ENCODE data around the gene SYNM. TPM values are rescaled to one million over a fixed set of nuclear protein-coding genes. Genes with fewer than 3 reads are reported as not detected.

The SYNM gene
- total and polyA plus RNA-seq, 8 donors: 4.0 to 469 (median 146) TPM

- H3K27ac ChIP-seq: peak overlapping the region in 3 of 5 donors; percentile 81 to 91 (median 86)
- H3K4me1 ChIP-seq: peaks cover 0 to 28% (median 16%) of the 10 kb centered on the region in 4 donors
- WGBS, 5 donors: 83 to 90% (median 87%) methylated on average over 23 of the region's 23 CpGs
- peaks cover 0 to 70% (median 42%) of the 10 kb centered on the region in 4 donors for H3K36me3 ChIP-seq
- H3K4me3 ChIP-seq: no peak overlapping the region
- no peak for DNase-seq
- no peaks in the 10 kb centered on the region for H3K9me3 ChIP-seq
- H3K27me3 ChIP-seq: no peaks in the 10 kb centered on the region
- intact Hi-C loops (cut with DNase I; ENCODE audit: low total_unique reads): no loop called here
- TF ChIP-seq POLR2A (IDR thresholded peaks at IDR 0.05) (no peak), EP300 (IDR thresholded peaks at IDR 0.05) (no peak), CTCF (IDR thresholded peaks at IDR 0.05) (no peak), POLR2AphosphoS5 (IDR thresholded peaks at IDR 0.05) (no peak)
Observed at GRCh38 chr15:99165956-99166689, 61.2 kb downstream of the SYNM start.

- Histone ChIP-seq H3K9me3 (no peaks in the 10 kb centered on the region), H3K27ac (peak overlapping the region in 4 of 5 donors; percentile 78 to 91 (median 84)), H3K4me3 (no peak overlapping the region), H3K36me3 (peaks cover 0 to 73% (median 43%) of the 10 kb centered on the region in 4 donors), H3K27me3 (no peaks in the 10 kb centered on the region), H3K4me1 (peaks cover 0 to 28% (median 17%) of the 10 kb centered on the region in 4 donors)
- DNase-seq: no peak
- 73 to 82% (median 77%) methylated on average over 5 of the region's 5 CpGs for WGBS, 5 donors
- TF ChIP-seq POLR2A (IDR thresholded peaks at IDR 0.05): no peak
- no peak for TF ChIP-seq EP300 (IDR thresholded peaks at IDR 0.05)
- no peak for TF ChIP-seq CTCF (IDR thresholded peaks at IDR 0.05)
- TF ChIP-seq POLR2AphosphoS5 (IDR thresholded peaks at IDR 0.05): no peak
- intact Hi-C loops (cut with DNase I; ENCODE audit: low total_unique reads): no loop called here
Observed at GRCh38 chr15:99167201-99167600, 62.3 kb downstream of the SYNM start.

GRCh38 chr15:99167640-99168039, 62.8 kb downstream of the SYNM start:
- Histone ChIP-seq H3K4me3 (no peak overlapping the region), H3K27me3 (no peaks in the 10 kb centered on the region), H3K36me3 (peaks cover 0 to 73% (median 45%) of the 10 kb centered on the region in 4 donors), H3K4me1 (peaks cover 0 to 28% (median 17%) of the 10 kb centered on the region in 4 donors), H3K9me3 (no peaks in the 10 kb centered on the region), H3K27ac (peak overlapping the region in 4 of 5 donors; percentile 78 to 91 (median 84))
- no peak for DNase-seq
- WGBS, 5 donors: 77 to 91% (median 89%) methylated on average over 6 of the region's 6 CpGs
- intact Hi-C loops (cut with DNase I; ENCODE audit: low total_unique reads): no loop called here
- TF ChIP-seq POLR2AphosphoS5 (IDR thresholded peaks at IDR 0.05) (no peak), EP300 (IDR thresholded peaks at IDR 0.05) (no peak), POLR2A (IDR thresholded peaks at IDR 0.05) (no peak)

GRCh38 chr15:99168601-99169580, 64.0 kb downstream of the SYNM start:
- DNase-seq: no peak
- intact Hi-C loops (cut with DNase I; ENCODE audit: low total_unique reads): no loop called here
- Histone ChIP-seq H3K4me3 (no peak overlapping the region), H3K9me3 (no peaks in the 10 kb centered on the region), H3K4me1 (peaks cover 0 to 29% (median 17%) of the 10 kb centered on the region in 4 donors), H3K36me3 (peaks cover 0 to 76% (median 55%) of the 10 kb centered on the region in 4 donors), H3K27ac (peak overlapping the region in 4 of 5 donors; percentile 78 to 91 (median 84)), H3K27me3 (no peaks in the 10 kb centered on the region)
- 91 to 97% (median 93%) methylated on average over 5 of the region's 5 CpGs for WGBS, 5 donors
- TF ChIP-seq EP300 (IDR thresholded peaks at IDR 0.05): no peak
- no peak for TF ChIP-seq POLR2AphosphoS5 (IDR thresholded peaks at IDR 0.05)
- TF ChIP-seq POLR2A (IDR thresholded peaks at IDR 0.05): no peak
- no peak for TF ChIP-seq CTCF (IDR thresholded peaks at IDR 0.05)
